Smooth muscle cell (in vitro differentiated cells): Measurements from ENCODE around the gene ACE. TPM values are rescaled to one million over a fixed set of nuclear protein-coding genes. Genes with fewer than 3 reads are reported as not detected.

Experiments
- DNase-seq: peaks from one replicate; lab custom pipeline; 2025; ENCODE audit not compliant: unreplicated experiment; lab: John Stamatoyannopoulos, UW
- H2AFZ ChIP-seq: fragments of 200-600 bp; sonication (generic); 2 replicates; pipeline ENCODE4 v1.6.0; 2016; ENCODE audit warnings: antibody characterized with exemption, low read depth, mild to moderate bottlenecking
- H3F3A ChIP-seq: fragments of 200-600 bp; sonication (generic); 2 replicates; pipeline ENCODE4 v1.6.0; 2017; ENCODE audit warnings: antibody characterized with exemption, low read depth
- H3K27ac ChIP-seq: fragments of 200-600 bp; sonication (generic); 2 replicates; pipeline ENCODE4 v1.5.1; 2016; ENCODE audit warnings: low read depth, mild to moderate bottlenecking
- H3K27me3 ChIP-seq: fragments of 200-600 bp; sonication (generic); 2 replicates; pipeline ENCODE4 v1.6.1; 2016; ENCODE audit warnings: low read depth, mild to moderate bottlenecking
- H3K36me3 ChIP-seq: fragments of 200-600 bp; sonication (generic); 2 replicates; pipeline ENCODE4 v1.5.1; 2016; ENCODE audit warnings: low read depth
- H3K4me1 ChIP-seq: fragments of 200-600 bp; sonication (generic); 2 replicates; pipeline ENCODE4 v1.5.1; 2016; ENCODE audit warnings: low read depth
- H3K4me2 ChIP-seq: fragments of 200-600 bp; sonication (generic); 2 replicates; pipeline ENCODE4 v1.6.0; 2016; ENCODE audit warnings: mild to moderate bottlenecking
- H3K4me3 ChIP-seq: fragments of 200-600 bp; sonication (generic); 2 replicates; pipeline ENCODE4 v1.5.1; 2016; ENCODE audit warnings: mild to moderate bottlenecking
- H3K79me2 ChIP-seq: fragments of 200-600 bp; sonication (generic); 2 replicates; pipeline ENCODE4 v1.6.0; 2016; ENCODE audit warnings: low read depth, mild to moderate bottlenecking
- H3K9ac ChIP-seq: fragments of 200-600 bp; sonication (generic); 2 replicates; pipeline ENCODE4 v1.6.0; 2016; ENCODE audit warnings: low read depth
- H3K9me3 ChIP-seq: fragments of 200-600 bp; sonication (generic); replicated peaks from 2 replicates; pipeline ENCODE4 v1.5.1; 2016; ENCODE audit warnings: low read depth
- H4K20me1 ChIP-seq: fragments of 200-600 bp; sonication (generic); 2 replicates; pipeline ENCODE4 v1.6.0; 2016; ENCODE audit warnings: low read depth
- WGBS: methylation state at CpG from one replicate; pipeline ENCODE4 v1.1.7; 2016; ENCODE audit warnings: low lambda C conversion rate; 5-methylcytosine and 5-hydroxymethylcytosine counted together
- polyA plus RNA-seq: library from polyadenylated mRNA; unstranded; fragments of >200 nt; fragmentation: Nextera tagmentation; extraction: Ambion mirVana; gene quantifications from 2 replicates; pipeline ENCODE4 v1.2.1, GENCODE V29; 2016
- total RNA-seq: library from RNA; depleted of rRNA; stranded (reverse); fragments of >200 nt; gene quantifications from 2 replicates; pipeline ENCODE4 v1.2.3, GENCODE V29; 2014
- TF ChIP-seq, protein P1 (sequence below): fragments of 200-600 bp; sonication (generic); IDR thresholded peaks from 2 replicates; pipeline ENCODE4 v1.5.1; 2017; ENCODE audit warnings: borderline replicate concordance, mild to moderate bottlenecking, antibody characterized with exemption; ENCODE audit not compliant: insufficient read depth, poor library complexity, severe bottlenecking

Gene ACE
- total and polyA plus RNA-seq, 2 experiments from 2014 or later, result 1.5 to 2.0 TPM

DNA sequence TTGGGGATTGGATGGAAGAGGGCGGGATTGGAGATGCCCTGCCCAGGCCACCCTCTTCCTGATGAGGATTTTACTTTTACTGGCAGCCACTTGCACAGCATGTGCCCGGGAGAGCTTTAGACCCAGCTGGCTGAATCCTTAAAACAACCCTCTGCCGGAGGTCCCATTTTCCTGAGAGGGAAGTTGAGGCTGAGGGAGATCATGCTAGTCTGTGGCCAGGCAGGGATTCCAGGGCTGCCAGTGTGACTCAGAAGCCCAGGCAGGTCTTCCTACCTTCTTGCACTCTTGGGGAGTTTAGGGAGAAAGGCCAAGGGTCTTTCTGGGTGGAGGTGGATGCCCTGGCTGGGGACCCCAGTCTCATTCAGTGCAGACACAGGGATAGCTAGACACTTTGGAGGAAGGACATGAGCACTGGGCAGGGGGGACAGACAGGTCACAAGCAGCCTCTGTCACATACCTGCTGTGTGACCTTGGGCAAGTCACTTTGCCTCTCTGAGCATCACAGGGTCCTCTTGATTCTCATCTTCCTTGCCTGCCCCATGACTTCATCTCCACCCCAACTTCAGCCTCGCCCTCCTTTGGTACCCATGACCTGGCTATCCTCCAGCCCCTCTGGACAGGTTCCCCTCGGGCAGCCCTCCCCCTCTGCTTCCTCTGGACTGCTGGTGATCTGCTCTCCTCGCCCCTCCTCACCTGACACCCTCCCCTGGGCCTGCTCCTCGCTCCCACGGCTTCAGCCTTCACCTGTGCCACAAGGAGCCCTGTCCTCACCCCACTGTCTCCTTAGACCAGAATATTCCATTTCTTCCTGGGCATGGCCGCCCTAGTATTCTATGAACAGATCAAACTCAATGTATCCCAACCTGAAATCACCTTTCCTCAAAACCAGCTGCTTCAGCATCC lies 62.1 kb downstream of the ACE start:
- H3K4me2 ChIP-seq, result no peak overlapping the region

DNA sequence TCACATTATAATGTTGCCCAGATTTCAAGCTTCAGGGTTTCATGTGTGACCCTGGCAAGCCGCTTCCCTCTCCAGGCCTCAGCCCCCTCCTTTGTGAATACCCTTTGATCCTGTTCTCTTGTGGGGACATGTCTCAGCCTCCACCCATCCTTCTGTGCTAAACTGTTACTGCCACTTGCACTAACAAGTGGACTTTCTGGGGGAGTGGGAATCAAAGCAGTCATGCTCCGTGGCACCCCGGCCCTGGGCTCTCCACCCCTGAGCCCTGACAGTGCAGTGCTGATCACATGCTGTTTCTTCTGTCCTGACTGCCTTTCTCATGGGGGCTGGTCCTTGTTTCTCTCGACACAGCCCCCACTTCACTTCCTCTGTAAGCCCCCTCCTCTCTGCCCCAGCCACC lies 63.7 kb downstream of the ACE start:
- H4K20me1 ChIP-seq, result no peaks in the 10 kb centered on the region
- no peaks in the 10 kb centered on the region for H3K9me3 ChIP-seq
- H3K4me2 ChIP-seq, result no peak overlapping the region
- H3K4me1 ChIP-seq, result no peaks in the 10 kb centered on the region
- no peak overlapping the region for H3K27ac ChIP-seq
- H3K9ac ChIP-seq, result no peak overlapping the region
- H2AFZ ChIP-seq, result no peak overlapping the region
- H3K4me3 ChIP-seq, result no peak overlapping the region
- H3F3A ChIP-seq, result no peaks in the 10 kb centered on the region
- H3K79me2 ChIP-seq, result no peaks in the 10 kb centered on the region
- H3K27me3 ChIP-seq, result peaks cover 22% of the 10 kb centered on the region
- H3K36me3 ChIP-seq, result no peaks in the 10 kb centered on the region
- DNase-seq, result no peak
- WGBS, result 78% methylated on average over 4 of the region's 4 CpGs
- TF ChIP-seq, protein P1, sequence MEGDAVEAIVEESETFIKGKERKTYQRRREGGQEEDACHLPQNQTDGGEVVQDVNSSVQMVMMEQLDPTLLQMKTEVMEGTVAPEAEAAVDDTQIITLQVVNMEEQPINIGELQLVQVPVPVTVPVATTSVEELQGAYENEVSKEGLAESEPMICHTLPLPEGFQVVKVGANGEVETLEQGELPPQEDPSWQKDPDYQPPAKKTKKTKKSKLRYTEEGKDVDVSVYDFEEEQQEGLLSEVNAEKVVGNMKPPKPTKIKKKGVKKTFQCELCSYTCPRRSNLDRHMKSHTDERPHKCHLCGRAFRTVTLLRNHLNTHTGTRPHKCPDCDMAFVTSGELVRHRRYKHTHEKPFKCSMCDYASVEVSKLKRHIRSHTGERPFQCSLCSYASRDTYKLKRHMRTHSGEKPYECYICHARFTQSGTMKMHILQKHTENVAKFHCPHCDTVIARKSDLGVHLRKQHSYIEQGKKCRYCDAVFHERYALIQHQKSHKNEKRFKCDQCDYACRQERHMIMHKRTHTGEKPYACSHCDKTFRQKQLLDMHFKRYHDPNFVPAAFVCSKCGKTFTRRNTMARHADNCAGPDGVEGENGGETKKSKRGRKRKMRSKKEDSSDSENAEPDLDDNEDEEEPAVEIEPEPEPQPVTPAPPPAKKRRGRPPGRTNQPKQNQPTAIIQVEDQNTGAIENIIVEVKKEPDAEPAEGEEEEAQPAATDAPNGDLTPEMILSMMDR, result no peak

More for the DNA sequence above, 62.1 kb downstream of the ACE start:
- H4K20me1 ChIP-seq, result no peaks in the 10 kb centered on the region
- H3K36me3 ChIP-seq, result no peaks in the 10 kb centered on the region
- DNase-seq, result no peak
- H3K27me3 ChIP-seq, result peaks cover 22% of the 10 kb centered on the region
- no peaks in the 10 kb centered on the region for H3K9me3 ChIP-seq
- no peaks in the 10 kb centered on the region for H3K4me1 ChIP-seq
- TF ChIP-seq, protein P1, result no peak
- WGBS, result 89% methylated on average over 9 of the region's 9 CpGs
- no peaks in the 10 kb centered on the region for H3K79me2 ChIP-seq
- no peak overlapping the region for H3K27ac ChIP-seq
- no peak overlapping the region for H3K9ac ChIP-seq
- H3K4me3 ChIP-seq, result no peak overlapping the region
- H3F3A ChIP-seq, result no peaks in the 10 kb centered on the region
- H2AFZ ChIP-seq, result no peak overlapping the region

DNA sequence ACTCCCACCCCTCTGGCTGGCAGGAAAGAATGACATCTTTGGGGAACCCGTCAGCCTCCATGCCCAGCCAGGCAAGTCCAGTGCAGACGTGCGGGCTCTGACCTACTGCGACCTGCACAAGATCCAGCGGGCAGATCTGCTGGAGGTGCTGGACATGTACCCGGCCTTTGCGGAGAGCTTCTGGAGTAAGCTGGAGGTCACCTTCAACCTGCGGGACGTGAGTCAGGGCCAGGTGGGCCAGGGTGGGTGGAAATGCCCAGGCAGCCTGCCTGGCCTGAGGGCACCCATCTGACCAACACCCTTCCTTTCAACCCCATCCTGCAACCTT lies 65.3 kb downstream of the ACE start:
- TF ChIP-seq, protein P1, result no peak

More for the DNA sequence above, 65.3 kb downstream of the ACE start:
- Histone ChIP-seq H3K4me2 (no peak overlapping the region), H3K36me3 (no peaks in the 10 kb centered on the region), H2AFZ (no peak overlapping the region), H3K4me3 (no peak overlapping the region), H3K27ac (no peak overlapping the region), H3K9ac (no peak overlapping the region), H3K4me1 (no peaks in the 10 kb centered on the region), H3F3A (no peaks in the 10 kb centered on the region), H4K20me1 (no peaks in the 10 kb centered on the region), H3K79me2 (no peaks in the 10 kb centered on the region), H3K9me3 (no peaks in the 10 kb centered on the region), H3K27me3 (peaks cover 22% of the 10 kb centered on the region)
- DNase-seq, result no peak
- 98% methylated on average over 9 of the region's 9 CpGs for WGBS
